H1 (cell line): ENCODE data around the gene RPL31. TPM values are rescaled to one million over a fixed set of nuclear protein-coding genes. Genes with fewer than 3 reads are reported as not detected.
"Not testable (repeated sequence)": the region's sequence is repeated elsewhere in the genome, so short reads cannot be mapped to it uniquely, and the experiment has no call there.

Experiments
- CTCF ChIA-PET: fragments of 300-600 bp; sonication (Branson Sonifier 250); formaldehyde crosslinking; loops from one replicate; lab custom pipeline; 2021; ENCODE audit not compliant: partially characterized antibody; lab: Charles Lee
- POLR2A ChIA-PET: fragments of 300-600 bp; sonication (Branson Sonifier 250); formaldehyde crosslinking; loops from one replicate; lab custom pipeline; 2021; ENCODE audit warnings: inconsistent platforms; ENCODE audit not compliant: partially characterized antibody; lab: Charles Lee
- DNase-seq, 2 experiments: peaks; one replicate each; pipeline versions ENCODE4 v3.0.0 to v3.0.0-alpha.2; 2010 to 2022; ENCODE audit warnings: low spot score in 2 of 2, low read depth in 1 of 2, mixed read lengths in 1 of 2
- FAIRE-seq: peaks from 2 replicates; lab custom pipeline; 2011; peaks lifted over from hg19 to GRCh38; lab: Jason Lieb, UNC
- H2AFZ ChIP-seq: 2 replicates; pipeline ENCODE4 v1.8.1; 2012; ENCODE audit warnings: low read length, inconsistent platforms
- H2AK5ac ChIP-seq: 2 replicates; pipeline ENCODE4 v1.6.1; 2013; ENCODE audit warnings: low read depth, low read length
- H2BK120ac ChIP-seq: replicated peaks from 2 replicates; pipeline ENCODE3; 2013; ENCODE audit warnings: low read depth, low read length, inconsistent platforms
- H2BK12ac ChIP-seq: 2 replicates; pipeline ENCODE4 v1.6.1; 2013; ENCODE audit warnings: low read depth, low read length
- H2BK15ac ChIP-seq: 2 replicates; pipeline ENCODE4 v1.6.1; 2013; ENCODE audit warnings: low read length
- H2BK20ac ChIP-seq: 2 replicates; pipeline ENCODE4 v1.6.1; 2013; ENCODE audit warnings: low read length
- H2BK5ac ChIP-seq: 2 replicates; pipeline ENCODE4 v1.6.1; 2013; ENCODE audit warnings: low read depth, low read length
- H3K14ac ChIP-seq: 2 replicates; pipeline ENCODE4 v1.6.1; 2013; ENCODE audit warnings: inconsistent platforms; ENCODE audit not compliant: insufficient read length
- H3K18ac ChIP-seq: 2 replicates; pipeline ENCODE4 v1.6.1; 2013; ENCODE audit warnings: low read length; ENCODE audit errors: extremely low read depth
- H3K23ac ChIP-seq: 2 replicates; pipeline ENCODE4 v1.6.1; 2013; ENCODE audit warnings: inconsistent platforms; ENCODE audit not compliant: insufficient read length
- H3K23me2 ChIP-seq: 2 replicates; pipeline ENCODE4 v1.6.1; 2013; ENCODE audit warnings: low read depth, low read length
- H3K27ac ChIP-seq: 2 replicates; pipeline ENCODE4 v1.6.1; 2011; ENCODE audit warnings: low read depth, low read length, inconsistent platforms
- H3K27me3 ChIP-seq, 4 experiments: replicated peaks in 1 of 4; 1 replicate in 1 of 4; 2 replicates in 3 of 4; pipeline versions ENCODE4 v1.6.1 to v1.8.1; 2011 to 2013; ENCODE audit warnings: low read length in 3 of 4, mild to moderate bottlenecking in 3 of 4, inconsistent platforms in 2 of 4, mixed read lengths in 2 of 4, moderate library complexity in 1 of 4; ENCODE audit not compliant: control insufficient read depth in 3 of 4, insufficient read depth in 3 of 4; ENCODE audit errors: extremely low read depth in 1 of 4
- H3K36me3 ChIP-seq, 4 experiments: 2 replicates each; pipeline versions ENCODE4 v1.6.1 to v1.8.1; 2011 to 2013; ENCODE audit warnings: mild to moderate bottlenecking in 4 of 4, low read length in 3 of 4, moderate library complexity in 2 of 4, control low read depth in 1 of 4, inconsistent platforms in 1 of 4; ENCODE audit not compliant: insufficient read depth in 4 of 4, control insufficient read depth in 2 of 4
- H3K4ac ChIP-seq: replicated peaks from 2 replicates; pipeline ENCODE3; 2013; ENCODE audit warnings: low read length, low read depth, mixed read lengths, inconsistent platforms; ENCODE audit not compliant: insufficient read length
- H3K4me1 ChIP-seq, 4 experiments: replicated peaks in 1 of 4; 1 replicate in 1 of 4; 2 replicates in 3 of 4; pipeline versions ENCODE4 v1.6.1 to v1.8.1; 2011 to 2013; ENCODE audit warnings: low read length in 3 of 4, inconsistent platforms in 2 of 4, mixed read lengths in 1 of 4; ENCODE audit not compliant: insufficient read depth in 4 of 4, control insufficient read depth in 3 of 4
- H3K4me2 ChIP-seq, 2 experiments: 2 replicates each; pipeline versions ENCODE4 v1.6.1 to v1.8.1; 2011 to 2013; ENCODE audit warnings: low read depth in 2 of 2, low read length in 2 of 2, control low read depth in 1 of 2, inconsistent platforms in 1 of 2, mild to moderate bottlenecking in 1 of 2; ENCODE audit not compliant: insufficient read depth in 1 of 2
- H3K4me3 ChIP-seq, 4 experiments: fragments of 200-600, 300-600 bp in 1 of 4; sonication (generic), shearing (Covaris generic), sonication (Bioruptor Twin) in 1 of 4; 2 replicates each; pipeline versions ENCODE4 v1.5.1 to v1.8.1; 2011 to 2016; ENCODE audit warnings: low read length in 4 of 4, low read depth in 3 of 4, control low read depth in 2 of 4, inconsistent platforms in 2 of 4, mild to moderate bottlenecking in 2 of 4, mixed read lengths in 1 of 4, moderate library complexity in 1 of 4; ENCODE audit not compliant: insufficient read depth in 2 of 4; ENCODE audit errors: extremely low read depth in 1 of 4
- H3K56ac ChIP-seq: replicated peaks from 2 replicates; pipeline ENCODE3; 2013; ENCODE audit warnings: low read depth, mild to moderate bottlenecking, mixed read lengths, low read length, inconsistent platforms; ENCODE audit not compliant: insufficient read length
- H3K79me1 ChIP-seq: 2 replicates; pipeline ENCODE4 v1.6.1; 2013; ENCODE audit warnings: low read depth, low read length, control low read depth
- H3K79me2 ChIP-seq, 2 experiments: 2 replicates each; pipeline versions ENCODE4 v1.6.1 to v1.8.1; 2012 to 2013; ENCODE audit warnings: low read length in 2 of 2, mild to moderate bottlenecking in 2 of 2, inconsistent platforms in 1 of 2; ENCODE audit not compliant: insufficient read depth in 2 of 2, control insufficient read depth in 1 of 2
- H3K9ac ChIP-seq, 4 experiments: replicated peaks in 1 of 4; 1 replicate in 1 of 4; 2 replicates in 3 of 4; pipeline versions ENCODE4 v1.6.1 to v1.8.1; 2011 to 2013; ENCODE audit warnings: low read depth in 3 of 4, low read length in 3 of 4, control low read depth in 2 of 4, mild to moderate bottlenecking in 2 of 4, moderate library complexity in 2 of 4, inconsistent platforms in 1 of 4; ENCODE audit errors: extremely low read depth in 1 of 4
- H3K9me3 ChIP-seq, 2 experiments: 2 replicates each; pipeline versions ENCODE4 v1.6.1 to v1.8.1; 2012 to 2013; ENCODE audit warnings: mild to moderate bottlenecking in 2 of 2, moderate library complexity in 2 of 2, control low read depth in 1 of 2, inconsistent platforms in 1 of 2, low read depth in 1 of 2, low read length in 1 of 2, mixed read lengths in 1 of 2; ENCODE audit not compliant: insufficient read depth in 2 of 2
- H4K20me1 ChIP-seq, 2 experiments: replicated peaks in 1 of 2; 2 replicates each; pipeline versions ENCODE3 to v1.8.1; 2011 to 2013; ENCODE audit warnings: inconsistent platforms in 2 of 2, low read length in 2 of 2, mild to moderate bottlenecking in 1 of 2; ENCODE audit not compliant: insufficient read depth in 2 of 2, control insufficient read depth in 1 of 2
- H4K5ac ChIP-seq: 2 replicates; pipeline ENCODE4 v1.6.1; 2013; ENCODE audit warnings: low read length, low read depth, mixed read lengths, inconsistent platforms; ENCODE audit not compliant: insufficient read length
- H4K8ac ChIP-seq: 2 replicates; pipeline ENCODE4 v1.8.0; 2013; ENCODE audit warnings: mild to moderate bottlenecking, moderate library complexity, low read length, inconsistent platforms; ENCODE audit not compliant: insufficient read depth; ENCODE audit errors: extremely low read depth
- H4K91ac ChIP-seq: replicated peaks from 2 replicates; pipeline ENCODE3; 2013; ENCODE audit warnings: low read length, mixed read lengths, inconsistent platforms; ENCODE audit not compliant: insufficient read length
- WGBS, 2 experiments: shearing (Covaris generic) in 1 of 2; methylation state at CpG; one replicate each; pipeline versions ENCODE4 v1.1.6 to v1.1.7; 2013 to 2015; ENCODE audit warnings: low lambda C conversion rate in 2 of 2, mixed read lengths in 2 of 2, inconsistent platforms in 1 of 2, low coverage in 1 of 2, missing lambda C conversion rate in 1 of 2; ENCODE audit not compliant: insufficient replicate concordance in 2 of 2, insufficient coverage in 1 of 2, insufficient read length in 1 of 2; ENCODE audit errors: extremely low coverage in 1 of 2, missing lambda C conversion rate in 1 of 2; 5-methylcytosine and 5-hydroxymethylcytosine counted together
- polyA plus RNA-seq, 7 experiments: library from polyadenylated mRNA; depleted of rRNA in 3 of 7; stranded (reverse) in 5 of 7; unstranded in 2 of 7; fragments of >200 nt in 5 of 7; fragments of 200-250 nt in 2 of 7; gene quantifications; 1 replicate in 5 of 7; 2 replicates in 1 of 7; 4 replicates in 1 of 7; pipeline versions ENCODE4 v1.2.1 to v1.2.3, GENCODE V29; 2011 to 2013; ENCODE audit warnings: missing spikeins in 2 of 7, mixed read lengths in 2 of 7
- total RNA-seq: library from RNA; stranded (reverse); fragmentation: NEBNext Ultra II Directional; extraction: Animal tissue kit (Norgen Biotek cat#: 25700); gene quantifications from 2 replicates; pipeline ENCODE4 v1.2.1, GENCODE V29; 2021

Gene RPL31
- total and polyA plus RNA-seq, 2 of the 8 experiments (the other 6 are each of a cell fraction or from before 2014, with no cell fraction given) = 1,463 to 1,722 TPM

GRCh38 chr2:101050886-101051285, 48.8 kb downstream of the RPL31 start:
- POLR2A ChIA-PET, H3K27ac ChIP-seq, H3K27me3 ChIP-seq, H3K9me3 ChIP-seq, H3K4me1 ChIP-seq, H2BK20ac ChIP-seq, H2BK12ac ChIP-seq, H3K36me3 ChIP-seq, H3K79me2 ChIP-seq, H3K23me2 ChIP-seq, H2BK120ac ChIP-seq, H3K4ac ChIP-seq, H3K23ac ChIP-seq, H3K14ac ChIP-seq, H2BK15ac ChIP-seq, DNase-seq, H4K8ac ChIP-seq, H4K20me1 ChIP-seq, H2AK5ac ChIP-seq, H3K4me2 ChIP-seq, H3K79me1 ChIP-seq, H3K18ac ChIP-seq, H2AFZ ChIP-seq, H4K5ac ChIP-seq, FAIRE-seq, H3K4me3 ChIP-seq, H2BK5ac ChIP-seq, H3K9ac ChIP-seq, H4K91ac ChIP-seq, H3K56ac ChIP-seq: not testable (repeated sequence)
- CTCF ChIA-PET = interaction anchor here (0.9 to 3.0 kb wide), 3 partner anchors 10 to 138 kb away, joined by 3 to 16 read pairs (median 4); no protein-coding TSS in a partner anchor
- 94% methylated on average over 6 of the region's 6 CpGs; no CpG with 5 or more reads in 1 of the 2 experiments for WGBS, 2 experiments
